CD4-positive, alpha-beta T cell treated with Interleukin-2 at 100 ng/mL for 4 hours (primary cell): ENCODE measurements around the gene TUBB3.
A peak's percentile ranks its signal among the peaks of the same experiment; 100 is the strongest.
"Not testable (repeated sequence)": the region's sequence is repeated elsewhere in the genome, so short reads cannot be mapped to it uniquely, and the experiment has no call there.

ENCODE experiments used
- DNase-seq: peaks from one replicate; pipeline ENCODE4 v3.0.0-alpha.2; 2020; ENCODE audit warnings: low spot score

Gene TUBB3

GRCh38 chr16:89902980-89903379, 20.2 kb upstream of the TUBB3 start:
- DNase-seq: no peak

GRCh38 chr16:89903908-89904515, 19.1 kb upstream of the TUBB3 start:
- no peak for DNase-seq

GRCh38 chr16:89904606-89905510, 18.3 kb upstream of the TUBB3 start:
- no peak for DNase-seq

DNA sequence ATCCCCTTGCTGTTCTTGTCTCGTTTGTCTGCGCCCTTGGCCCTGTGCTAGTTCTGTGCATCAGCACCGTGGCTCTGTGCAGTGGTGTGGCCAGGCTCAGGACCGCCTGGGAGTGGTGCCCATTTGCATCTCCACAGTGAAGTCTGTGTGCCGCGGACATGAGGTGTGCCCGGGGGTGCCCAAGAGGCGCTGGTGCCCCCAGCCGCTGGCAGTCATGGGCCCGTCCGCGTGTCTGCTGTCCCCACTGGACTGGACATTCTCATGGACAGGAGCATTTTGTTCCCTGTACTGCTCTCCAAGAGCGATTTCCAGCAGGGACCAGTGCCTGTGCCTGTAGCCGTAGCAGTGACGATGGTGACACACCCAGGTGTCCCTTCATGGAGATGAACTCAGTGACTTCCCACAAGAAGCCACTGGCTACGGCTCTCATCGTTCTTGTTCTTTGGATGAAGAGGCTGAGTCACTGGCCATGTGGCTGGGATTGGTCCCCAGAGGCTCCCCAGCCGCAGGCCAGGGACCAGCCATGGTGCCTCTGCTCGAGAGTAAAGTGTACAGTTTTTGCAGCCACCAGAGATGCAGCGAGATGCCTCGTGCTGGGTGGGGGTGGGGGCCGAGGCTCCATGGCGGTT, 17.5 kb upstream of the TUBB3 start:
- no peak for DNase-seq

DNA sequence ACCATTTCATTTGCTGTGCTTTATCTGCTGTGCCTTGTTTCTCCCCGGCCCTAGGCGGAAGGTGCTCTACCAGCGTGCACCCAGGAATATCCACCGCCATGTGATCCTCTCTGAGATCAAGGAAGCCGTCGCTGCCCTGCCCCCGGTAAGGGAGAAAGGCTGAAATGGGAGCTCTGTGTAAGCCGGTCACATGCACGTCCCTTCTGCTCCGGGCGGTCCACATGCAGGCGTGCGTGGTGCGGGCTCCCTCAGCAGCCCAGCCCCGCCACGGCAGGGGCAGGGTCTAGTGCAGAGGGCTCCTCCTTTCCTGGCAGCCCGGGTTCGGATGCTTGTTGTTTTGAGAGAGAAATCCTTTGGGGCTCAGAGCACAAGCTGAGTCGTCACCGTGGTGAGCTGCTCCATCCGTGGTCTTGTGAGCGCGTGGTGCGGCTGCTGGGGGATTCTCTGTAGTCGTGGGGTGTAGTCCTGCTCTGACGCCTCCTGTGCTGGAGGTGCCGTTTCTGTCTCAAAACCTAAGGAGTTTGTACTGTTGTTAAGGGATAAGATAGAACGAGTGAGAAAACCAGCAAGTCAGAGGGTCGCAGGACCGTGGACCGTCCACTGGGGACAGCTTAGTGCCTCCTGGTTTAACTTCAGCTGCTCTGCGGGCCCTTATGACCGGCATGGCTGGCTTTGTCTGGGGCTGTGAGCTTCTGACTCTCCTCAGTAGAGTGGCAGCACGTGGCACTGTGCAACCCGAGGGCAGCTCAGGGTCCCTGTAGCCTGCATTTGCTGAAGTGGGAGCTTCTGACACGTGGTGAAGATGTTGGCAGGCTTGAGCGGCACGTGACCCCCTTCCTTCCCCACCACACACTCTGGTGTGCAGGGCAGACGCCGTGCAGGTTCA, 16.8 kb upstream of the TUBB3 start:
- DNase-seq: no peak

DNA sequence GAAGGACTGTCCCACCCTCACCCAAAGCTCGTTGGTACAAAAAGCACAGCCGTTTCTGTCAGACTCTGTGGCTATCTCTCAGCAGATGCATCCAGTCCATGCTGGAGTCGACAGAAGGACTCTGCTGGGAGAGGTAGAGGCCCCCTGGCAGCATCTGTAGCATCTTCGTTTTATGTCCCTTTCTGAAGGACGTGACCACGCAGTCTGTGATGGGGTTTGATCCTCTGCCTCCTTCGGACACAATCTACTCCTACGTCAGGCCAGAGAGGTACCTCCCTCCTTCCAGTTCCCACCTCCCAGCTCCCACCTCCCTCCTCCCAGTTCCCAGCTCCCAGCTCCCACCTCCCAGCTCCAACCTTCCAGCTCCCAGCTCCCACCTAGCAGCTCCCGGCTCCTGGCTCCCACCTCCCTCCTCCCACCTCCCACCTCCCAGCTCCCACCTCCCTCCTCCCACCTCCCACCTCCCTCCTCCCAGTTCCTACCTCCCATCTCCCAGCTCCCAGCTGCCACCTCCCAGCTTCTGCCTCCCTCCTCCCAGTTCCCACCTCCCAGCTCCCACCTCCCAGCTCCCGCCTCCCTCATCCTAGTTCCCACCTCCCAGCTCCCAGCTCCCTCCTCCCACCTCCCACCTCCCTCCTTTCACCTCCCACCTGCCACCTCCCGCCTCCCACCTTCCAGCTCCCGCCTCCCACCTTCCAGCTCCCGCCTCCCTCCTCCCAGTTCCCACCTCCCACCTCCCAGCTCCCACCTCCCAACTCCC, 15.9 kb upstream of the TUBB3 start:
- DNase-seq: no peak

DNA sequence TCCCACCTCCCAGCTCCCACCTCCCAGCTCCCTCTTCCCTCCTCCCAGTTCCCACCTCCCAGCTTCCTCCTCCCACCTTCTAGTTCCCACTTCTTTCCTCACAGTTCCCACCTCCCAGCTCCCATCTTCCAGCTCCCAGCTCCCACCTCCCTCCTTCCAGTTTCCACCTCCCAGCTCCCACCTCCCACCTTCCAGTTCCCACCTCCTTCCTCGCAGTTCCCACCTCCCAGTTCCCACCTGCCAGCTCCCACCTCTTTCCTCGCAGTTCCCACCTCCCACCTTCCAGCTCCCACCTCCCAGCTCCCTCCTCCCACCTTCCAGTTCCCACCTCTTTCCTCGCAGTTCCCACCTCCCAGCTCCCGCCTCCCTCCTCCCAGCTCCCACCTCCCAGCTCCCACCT, 14.9 kb upstream of the TUBB3 start:
- DNase-seq: no peak

GRCh38 chr16:89909777-89910716, 13.1 kb upstream of the TUBB3 start:
- DNase-seq: peak; percentile 64

- no peak for DNase-seq
Measured at GRCh38 chr16:89910717-89911354, 12.3 kb upstream of the TUBB3 start.

- DNase-seq: no peak
Measured at GRCh38 chr16:89911375-89911774, 11.8 kb upstream of the TUBB3 start.

DNA sequence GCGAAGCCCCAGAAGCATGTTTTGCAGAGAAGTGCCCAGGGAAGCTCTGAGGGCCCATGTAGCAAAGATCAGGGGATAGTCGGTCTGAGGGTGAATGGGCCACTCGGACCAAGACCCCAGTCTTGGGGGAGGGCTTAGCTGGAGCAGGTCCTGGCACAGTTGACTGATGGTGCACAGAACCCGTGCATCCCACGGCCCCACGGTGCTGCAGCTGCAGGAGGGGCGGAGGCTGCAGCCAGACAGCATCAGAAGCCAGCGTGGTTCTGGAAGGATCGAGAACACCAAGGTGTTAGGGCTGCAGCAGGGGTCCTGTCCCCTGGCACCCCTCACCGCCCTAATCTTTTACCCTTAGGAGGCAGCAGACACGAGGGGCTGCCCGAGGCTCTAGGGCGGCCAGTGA, 11.0 kb upstream of the TUBB3 start:
- no peak for DNase-seq

GRCh38 chr16:89912627-89913026, 10.5 kb upstream of the TUBB3 start:
- no peak for DNase-seq

- DNase-seq: no peak
Measured at GRCh38 chr16:89913408-89914387, 9.4 kb upstream of the TUBB3 start.

- DNase-seq: not testable (repeated sequence)
Measured at GRCh38 chr16:89914642-89915285, 8.4 kb upstream of the TUBB3 start.

DNA sequence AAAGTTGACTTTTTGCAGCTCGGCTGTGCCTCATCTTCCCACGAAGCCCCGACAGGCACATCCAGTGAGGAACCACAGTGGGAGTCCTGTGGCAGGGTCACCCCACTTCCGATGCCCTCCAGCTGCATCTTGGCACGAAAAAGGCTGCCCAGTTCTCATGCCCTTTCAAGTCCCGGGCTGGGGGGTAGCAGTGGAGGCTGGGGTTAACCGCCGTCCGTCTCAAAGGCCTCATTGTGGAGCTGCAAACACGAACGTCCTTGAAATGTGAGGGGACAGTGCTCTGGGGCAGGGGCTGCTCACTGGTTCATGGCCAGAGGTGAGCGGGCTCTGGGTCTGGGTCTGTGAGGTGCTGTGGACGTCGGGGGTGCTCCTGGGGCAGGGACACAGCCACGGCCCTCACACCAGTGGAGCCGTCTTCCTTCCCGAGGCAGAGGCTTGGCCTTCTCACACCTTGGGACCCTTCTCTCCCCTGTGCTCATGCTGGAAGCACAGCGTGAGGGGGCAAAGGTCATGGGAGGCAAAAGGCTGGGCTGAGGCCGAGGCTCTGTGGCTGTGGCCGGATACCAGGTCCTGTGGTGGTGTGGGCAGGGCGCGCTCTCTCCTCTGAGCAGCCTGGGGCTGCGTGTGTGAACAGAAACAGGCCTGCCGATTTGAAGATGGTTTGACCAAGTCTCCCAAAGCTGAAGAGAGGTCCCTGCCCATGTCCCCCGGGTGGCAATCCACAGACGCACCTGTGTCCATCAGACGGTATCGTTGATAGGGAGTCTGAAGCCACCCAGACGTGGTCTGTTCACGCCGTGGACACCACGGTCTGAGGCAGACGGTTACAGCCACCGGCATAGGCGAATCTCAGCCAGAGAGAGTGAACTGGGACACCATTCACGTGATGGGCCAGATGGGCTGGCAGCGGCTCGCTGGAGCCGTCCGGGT, 7.6 kb upstream of the TUBB3 start:
- DNase-seq: no peak

- peak; percentile 74 for DNase-seq
Measured at GRCh38 chr16:89917773-89918452, 5.2 kb upstream of the TUBB3 start.
